Esophagus muscularis mucosa (tissue), 4 donors: Measurements from ENCODE around the gene MRPL32. TPM values are rescaled to one million over a fixed set of nuclear protein-coding genes. Genes with fewer than 3 reads are reported as not detected.
A peak's percentile ranks its signal among the peaks of the same experiment; 100 is the strongest.

Source experiments
- DNase-seq: peaks from one replicate; pipeline ENCODE4 v3.0.0-alpha.2; 2017; ENCODE audit errors: extremely low spot score
- H3K27ac ChIP-seq, 4 donors: fragments of 200-600 bp; sonication (generic); replicated peaks in 1 of 4; 1 replicate in 3 of 4; 2 replicates in 1 of 4; pipeline ENCODE4 v1.5.1; 2016 to 2019; ENCODE audit warnings: mild to moderate bottlenecking in 1 of 4
- H3K27me3 ChIP-seq, 4 donors: fragments of 200-600 bp; sonication (generic); one replicate each; pipeline versions ENCODE4 v1.5.1 to v1.6.0; 2016 to 2019
- H3K36me3 ChIP-seq, 4 donors: fragments of 200-600 bp; sonication (generic); one replicate each; pipeline ENCODE4 v1.5.1; 2016 to 2019
- H3K4me1 ChIP-seq, 4 donors: fragments of 200-600 bp; sonication (generic); one replicate each; pipeline ENCODE4 v1.5.1; 2016 to 2019
- H3K4me3 ChIP-seq, 4 donors: fragments of 200-600 bp; sonication (generic); 1 replicate in 2 of 4; 2 replicates in 2 of 4; pipeline ENCODE4 v1.5.1; 2016 to 2019; ENCODE audit warnings: mild to moderate bottlenecking in 4 of 4, moderate library complexity in 1 of 4
- H3K9me3 ChIP-seq, 4 donors: fragments of 200-600 bp; sonication (generic); 1 replicate in 3 of 4; 2 replicates in 1 of 4; pipeline ENCODE4 v1.5.1; 2016 to 2019
- EP300 ChIP-seq: sonication (generic); formaldehyde crosslinking; IDR thresholded peaks from one replicate; pipeline ENCODE4 v1.6.1; 2017; ENCODE audit warnings: antibody characterized with exemption
- POLR2A ChIP-seq: fragments of 450-650 bp; IDR thresholded peaks from one replicate; pipeline ENCODE4 v1.6.1; 2017; ENCODE audit warnings: antibody characterized with exemption, moderate library complexity, mild to moderate bottlenecking, low read depth
- POLR2AphosphoS5 ChIP-seq, 2 donors: sonication (generic); formaldehyde crosslinking; IDR thresholded peaks; one replicate each; pipeline ENCODE4 v1.6.1; 2017; ENCODE audit warnings: antibody characterized with exemption in 2 of 2
- WGBS: methylation state at CpG from one replicate; pipeline ENCODE4 v1.1.5; 2018; 5-methylcytosine and 5-hydroxymethylcytosine counted together
- intact Hi-C: fragments of 100-400 bp; cut with DNase I; formaldehyde crosslinking; loops from one replicate; pipeline ENCODE4 v1.15.1; 2023
- total RNA-seq, 4 donors: library from RNA; depleted of rRNA; stranded (reverse); fragments of >200 nt; gene quantifications; one replicate each; pipeline versions ENCODE4 v1.1.0 to v1.2.1, GENCODE V29; 2016
- TF ChIP-seq, protein P1 (sequence below), 3 experiments: fragments of 200-600 bp in 2 of 3; fragments of 450-650 bp in 1 of 3; sonication (generic) in 2 of 3; IDR thresholded peaks; one replicate each; pipeline ENCODE4 v1.5.1; 2017 to 2019; ENCODE audit warnings: antibody characterized with exemption in 3 of 3, mild to moderate bottlenecking in 2 of 3, moderate library complexity in 1 of 3

The MRPL32 gene
- total RNA-seq, 4 donors from 2014 or later, result 40.5 to 63.3 (median 45.8) TPM

DNA sequence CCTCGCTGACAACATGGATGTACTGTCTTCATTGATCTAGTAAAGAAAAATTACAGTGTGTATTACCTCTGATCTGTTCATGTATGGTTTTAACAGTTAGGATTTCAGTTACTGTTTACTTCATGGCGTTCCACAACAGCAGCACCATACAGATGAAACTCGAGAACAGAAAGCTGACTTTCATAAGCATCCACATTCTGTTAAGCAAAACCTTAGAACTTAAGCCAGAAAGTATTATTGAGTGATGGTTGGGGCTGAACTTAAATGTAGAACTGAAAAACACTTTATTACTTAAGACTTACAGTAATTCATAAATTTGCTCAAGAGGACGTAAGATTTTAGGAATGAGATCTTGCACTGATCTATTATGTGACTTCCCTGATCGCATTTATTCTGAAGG is 3.7 kb downstream of the MRPL32 start:
- TF ChIP-seq POLR2A (no peak), POLR2AphosphoS5 (IDR thresholded peaks at IDR 0.05) (no peak), EP300 (no peak)
- TF ChIP-seq, protein P1, sequence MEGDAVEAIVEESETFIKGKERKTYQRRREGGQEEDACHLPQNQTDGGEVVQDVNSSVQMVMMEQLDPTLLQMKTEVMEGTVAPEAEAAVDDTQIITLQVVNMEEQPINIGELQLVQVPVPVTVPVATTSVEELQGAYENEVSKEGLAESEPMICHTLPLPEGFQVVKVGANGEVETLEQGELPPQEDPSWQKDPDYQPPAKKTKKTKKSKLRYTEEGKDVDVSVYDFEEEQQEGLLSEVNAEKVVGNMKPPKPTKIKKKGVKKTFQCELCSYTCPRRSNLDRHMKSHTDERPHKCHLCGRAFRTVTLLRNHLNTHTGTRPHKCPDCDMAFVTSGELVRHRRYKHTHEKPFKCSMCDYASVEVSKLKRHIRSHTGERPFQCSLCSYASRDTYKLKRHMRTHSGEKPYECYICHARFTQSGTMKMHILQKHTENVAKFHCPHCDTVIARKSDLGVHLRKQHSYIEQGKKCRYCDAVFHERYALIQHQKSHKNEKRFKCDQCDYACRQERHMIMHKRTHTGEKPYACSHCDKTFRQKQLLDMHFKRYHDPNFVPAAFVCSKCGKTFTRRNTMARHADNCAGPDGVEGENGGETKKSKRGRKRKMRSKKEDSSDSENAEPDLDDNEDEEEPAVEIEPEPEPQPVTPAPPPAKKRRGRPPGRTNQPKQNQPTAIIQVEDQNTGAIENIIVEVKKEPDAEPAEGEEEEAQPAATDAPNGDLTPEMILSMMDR (IDR thresholded peaks at IDR 0.05), result no peak
- H3K4me1 ChIP-seq, result peaks cover 18 to 30% (median 24%) of the 10 kb centered on the region in 4 donors
- peaks cover 21 to 60% (median 49%) of the 10 kb centered on the region in 4 donors for H3K36me3 ChIP-seq
- no peaks in the 10 kb centered on the region for H3K27me3 ChIP-seq
- 90% methylated on average over 5 of the region's 5 CpGs for WGBS
- H3K27ac ChIP-seq, result no peak overlapping the region
- no peaks in the 10 kb centered on the region for H3K9me3 ChIP-seq
- DNase-seq, result no peak
- H3K4me3 ChIP-seq, result no peak overlapping the region
- intact Hi-C loops, result loop anchor here (10.0 kb wide), 1 partner anchor 789 kb away; the partner anchor contains the start of gene COA1

DNA sequence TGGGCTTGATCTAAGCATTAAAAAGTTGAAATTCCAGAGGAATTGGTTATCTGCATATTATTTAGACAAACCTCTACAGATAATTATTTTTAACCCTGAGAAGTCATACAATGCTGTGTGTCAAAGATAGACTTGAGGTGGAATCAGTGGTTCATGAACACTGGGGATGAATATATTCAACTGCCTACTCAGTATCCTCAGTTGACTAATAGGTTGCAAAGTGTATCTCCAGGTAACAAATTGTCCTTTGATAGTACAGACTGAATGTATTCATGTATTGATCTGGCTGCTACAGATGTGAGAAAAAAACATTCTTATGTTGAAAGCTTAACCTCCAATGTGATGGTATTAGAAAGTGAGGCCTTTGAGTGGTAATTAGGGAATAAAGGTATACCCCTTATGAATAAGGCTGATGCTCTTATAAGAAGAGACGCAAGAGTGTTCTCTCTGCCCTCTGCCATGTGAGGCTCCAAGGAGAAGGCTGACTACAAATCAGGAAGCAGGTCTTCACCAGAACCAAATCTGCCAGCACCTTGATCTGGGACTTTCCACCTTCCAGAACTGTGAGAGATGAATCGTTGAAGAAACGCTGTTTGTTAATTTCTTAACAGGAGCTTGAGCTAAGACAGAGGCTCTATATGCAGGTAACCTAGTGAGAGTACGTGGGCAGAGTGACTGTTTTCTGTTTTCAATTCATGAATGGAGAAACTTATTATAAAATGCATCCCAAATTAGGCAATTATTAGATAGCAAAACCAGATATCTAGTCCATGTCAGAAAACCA is 7.5 kb downstream of the MRPL32 start:
- TF ChIP-seq EP300 (no peak), POLR2A (no peak), POLR2AphosphoS5 (IDR thresholded peaks at IDR 0.05) (no peak)
- TF ChIP-seq, protein P1 (IDR thresholded peaks at IDR 0.05), result no peak
- H3K36me3 ChIP-seq, result peaks cover 21 to 60% (median 49%) of the 10 kb centered on the region in 4 donors
- H3K4me1 ChIP-seq, result peaks cover 0 to 9% (median 5%) of the 10 kb centered on the region in 4 donors
- no peak overlapping the region for H3K27ac ChIP-seq
- no peaks in the 10 kb centered on the region for H3K9me3 ChIP-seq
- 79% methylated on average over 4 of the region's 4 CpGs for WGBS
- intact Hi-C loops, result loop anchor here (2.0 to 10.0 kb wide), 3 partner anchors 168 to 785 kb away; partner anchors contain the start of gene COA1
- DNase-seq, result no peak
- H3K4me3 ChIP-seq, result no peak overlapping the region
- H3K27me3 ChIP-seq, result no peaks in the 10 kb centered on the region

DNA sequence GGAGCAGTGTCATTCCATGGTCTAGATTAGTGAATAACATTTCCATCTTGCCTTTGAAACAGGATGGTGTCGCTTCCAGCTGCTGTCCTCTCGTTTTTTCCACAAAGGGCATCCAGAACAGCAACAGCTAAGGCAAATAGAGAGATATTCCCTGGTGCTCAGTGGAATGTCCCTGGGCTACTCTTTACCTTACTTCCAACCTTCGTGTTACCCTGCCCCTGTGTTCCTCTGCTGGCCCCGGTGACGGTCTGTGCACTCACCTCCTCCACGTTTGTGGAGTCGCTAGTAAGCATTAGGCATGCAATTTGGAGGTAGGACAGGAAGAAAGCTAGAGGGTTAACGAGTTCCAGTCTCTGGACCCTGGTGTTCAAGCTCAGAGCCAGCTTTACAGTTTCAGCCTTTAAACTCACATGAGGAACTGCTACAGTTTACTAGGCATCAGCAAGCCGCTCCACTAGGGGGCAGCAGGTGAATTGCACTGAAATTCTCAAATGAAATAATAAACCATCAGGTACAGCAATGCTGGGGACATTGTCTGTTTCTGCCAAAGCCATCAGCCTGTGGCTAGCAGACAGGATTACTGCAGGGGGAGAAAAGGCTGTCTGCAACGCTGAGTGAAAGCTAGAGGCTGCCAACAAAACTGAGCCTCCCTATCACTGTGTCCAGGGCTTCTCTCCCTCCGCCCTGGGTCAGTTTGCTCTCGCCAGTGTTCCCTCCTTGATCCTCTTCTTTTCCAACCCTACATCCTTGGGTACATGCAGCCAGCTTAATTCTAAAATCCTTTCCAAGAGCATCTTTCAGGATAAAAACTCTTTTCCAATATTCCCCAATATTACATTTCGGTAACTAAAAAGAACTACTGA is 9.0 kb downstream of the MRPL32 start:
- H3K36me3 ChIP-seq, result peaks cover 7 to 45% (median 34%) of the 10 kb centered on the region in 4 donors
- TF ChIP-seq POLR2AphosphoS5 (IDR thresholded peaks at IDR 0.05), result no peak
- no peak for TF ChIP-seq POLR2A
- TF ChIP-seq EP300, result no peak
- TF ChIP-seq, protein P1 (IDR thresholded peaks at IDR 0.05), result peak; percentile 75 to 91 (median 88)
- no peaks in the 10 kb centered on the region for H3K27me3 ChIP-seq
- WGBS, result 57% methylated on average over 13 of the region's 13 CpGs
- peak; percentile 95 for DNase-seq
- no peak overlapping the region for H3K27ac ChIP-seq
- H3K4me1 ChIP-seq, result peaks cover 0 to 5% (median 0%) of the 10 kb centered on the region in 4 donors
- H3K9me3 ChIP-seq, result no peaks in the 10 kb centered on the region
- H3K4me3 ChIP-seq, result no peak overlapping the region
- intact Hi-C loops, result loop anchor here (2.0 to 5.0 kb wide), 2 partner anchors 166 to 320 kb away; no protein-coding TSS in a partner anchor

DNA sequence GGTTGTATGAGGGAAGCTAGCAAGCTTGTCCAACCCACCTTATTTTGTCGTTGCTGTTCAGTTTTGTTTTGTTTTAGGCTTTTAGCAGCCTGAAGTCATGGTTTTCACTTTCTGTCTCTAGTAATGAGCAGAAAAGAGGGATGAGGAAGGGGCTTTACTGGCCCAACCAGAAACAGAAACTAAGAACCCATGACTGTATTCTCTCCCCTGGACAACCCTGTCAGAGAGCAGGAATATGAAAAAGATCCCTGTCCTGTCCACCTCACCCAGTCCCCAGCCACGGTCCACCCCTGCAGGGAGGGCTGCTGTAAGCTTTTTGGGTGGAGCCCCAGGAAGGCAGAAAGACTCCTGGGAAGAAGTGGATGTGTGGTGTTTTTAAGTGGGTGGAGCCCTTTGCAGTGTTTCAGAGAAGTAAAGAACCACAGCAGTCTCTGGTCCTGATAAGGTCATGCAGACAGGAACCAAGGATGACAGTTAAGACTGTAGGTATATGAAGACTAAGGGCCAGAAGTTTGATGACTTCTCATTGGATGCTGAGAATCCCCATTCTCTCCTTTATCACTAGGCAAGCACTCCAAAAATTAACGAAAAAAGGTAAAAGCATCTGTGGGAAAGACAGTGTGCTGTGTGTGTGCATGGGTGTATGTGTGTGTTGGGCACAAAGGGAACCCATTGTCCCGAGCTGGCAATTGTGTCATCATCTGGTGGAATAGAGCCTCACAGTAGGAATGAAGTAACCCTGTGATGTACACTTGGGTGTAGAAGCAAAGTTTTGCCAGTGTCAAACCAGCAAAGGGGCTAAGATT is 13.8 kb downstream of the MRPL32 start:
- intact Hi-C loops, result no loop called here

More for the DNA sequence above, 13.8 kb downstream of the MRPL32 start:
- Histone ChIP-seq H3K4me1 (peaks cover 0 to 5% (median 0%) of the 10 kb centered on the region in 4 donors), H3K27me3 (no peaks in the 10 kb centered on the region), H3K4me3 (peak overlapping the region in 1 of 4 donors; percentile 14), H3K36me3 (no peaks in the 10 kb centered on the region), H3K9me3 (no peaks in the 10 kb centered on the region), H3K27ac (no peak overlapping the region)
- TF ChIP-seq POLR2AphosphoS5 (IDR thresholded peaks at IDR 0.05) (no peak), POLR2A (no peak), EP300 (no peak)
- TF ChIP-seq, protein P1 (IDR thresholded peaks at IDR 0.05), result no peak
- 52% methylated on average over 3 of the region's 4 CpGs for WGBS
- no peak for DNase-seq
